Measurements from ENCODE around the gene UBR4. TPM values are rescaled to one million over a fixed set of nuclear protein-coding genes. Genes with fewer than 3 reads are reported as not detected.

The UBR4 gene
- total RNA-seq, 2 experiments from 2014 or later = 116 to 125 TPM

GRCh38 chr1:19061343-19061742 is 148.7 kb downstream of the UBR4 start:
- Histone ChIP-seq H3K27me3 (ENCODE audit: control insufficient read depth in 1 of 2, insufficient read depth in 2 of 2, low read length in 2 of 2) (peaks cover 0 to 8% of the 10 kb centered on the region in 2 experiments), H3K36me3 (ENCODE audit: insufficient read depth, low read length) (no peaks in the 10 kb centered on the region), H3K4me3 (ENCODE audit: low read length) (no peak overlapping the region), H3K9me3 (ENCODE audit: control insufficient read depth in 1 of 2, insufficient read depth in 1 of 2, low read length in 2 of 2) (peaks cover 0 to 11% of the 10 kb centered on the region in 2 experiments), H3K4me1 (ENCODE audit: insufficient read depth, low read length) (peaks cover 9% of the 10 kb centered on the region), H3K27ac (ENCODE audit: low read depth in 1 of 2, low read length in 2 of 2) (no peak overlapping the region)
- H3K9me3 Mint-ChIP-seq = peaks cover 3% of the 10 kb centered on the region
- H3K4me3 Mint-ChIP-seq = no peak overlapping the region
- ATAC-seq (ENCODE audit: poor library complexity) = no peak
- peaks cover 10% of the 10 kb centered on the region for H3K4me1 Mint-ChIP-seq (ENCODE audit: low read depth)
- TF ChIP-seq, protein P1, sequence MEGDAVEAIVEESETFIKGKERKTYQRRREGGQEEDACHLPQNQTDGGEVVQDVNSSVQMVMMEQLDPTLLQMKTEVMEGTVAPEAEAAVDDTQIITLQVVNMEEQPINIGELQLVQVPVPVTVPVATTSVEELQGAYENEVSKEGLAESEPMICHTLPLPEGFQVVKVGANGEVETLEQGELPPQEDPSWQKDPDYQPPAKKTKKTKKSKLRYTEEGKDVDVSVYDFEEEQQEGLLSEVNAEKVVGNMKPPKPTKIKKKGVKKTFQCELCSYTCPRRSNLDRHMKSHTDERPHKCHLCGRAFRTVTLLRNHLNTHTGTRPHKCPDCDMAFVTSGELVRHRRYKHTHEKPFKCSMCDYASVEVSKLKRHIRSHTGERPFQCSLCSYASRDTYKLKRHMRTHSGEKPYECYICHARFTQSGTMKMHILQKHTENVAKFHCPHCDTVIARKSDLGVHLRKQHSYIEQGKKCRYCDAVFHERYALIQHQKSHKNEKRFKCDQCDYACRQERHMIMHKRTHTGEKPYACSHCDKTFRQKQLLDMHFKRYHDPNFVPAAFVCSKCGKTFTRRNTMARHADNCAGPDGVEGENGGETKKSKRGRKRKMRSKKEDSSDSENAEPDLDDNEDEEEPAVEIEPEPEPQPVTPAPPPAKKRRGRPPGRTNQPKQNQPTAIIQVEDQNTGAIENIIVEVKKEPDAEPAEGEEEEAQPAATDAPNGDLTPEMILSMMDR (IDR thresholded peaks at IDR 0.05) = no peak
- CTCF ChIA-PET = no interaction called here
- POLR2A ChIA-PET = no interaction called here
- H3K27me3 Mint-ChIP-seq = peaks cover 10% of the 10 kb centered on the region
- DNase-seq = no peak
- H3K27ac Mint-ChIP-seq = peak overlapping the region; percentile 85
- no peaks in the 10 kb centered on the region for H3K36me3 Mint-ChIP-seq (ENCODE audit: low read depth)
- intact Hi-C loops (cut with DNase I, micrococcal nuclease) = no loop called here

DNA sequence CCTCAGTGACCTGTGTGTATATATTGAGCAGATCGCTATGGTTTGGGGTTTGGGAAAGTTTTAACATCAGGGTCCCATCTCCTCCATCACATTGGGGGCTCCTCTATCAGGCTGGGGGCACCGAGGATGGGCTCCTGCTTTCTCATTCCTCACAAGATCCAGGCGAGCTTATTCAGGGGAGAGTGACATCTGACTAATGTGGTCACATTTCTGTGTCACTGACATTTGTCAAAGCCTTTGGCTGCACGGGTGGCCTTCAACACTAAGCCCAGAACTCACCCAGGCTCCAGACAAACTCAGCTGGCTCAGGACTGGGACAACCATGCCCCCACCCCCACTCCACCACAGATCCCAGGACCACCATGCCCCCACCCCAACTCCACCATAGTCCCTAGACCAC is 150.3 kb downstream of the UBR4 start:
- TF ChIP-seq, protein P1 (IDR thresholded peaks at IDR 0.05) = no peak
- peaks cover 3% of the 10 kb centered on the region for H3K9me3 Mint-ChIP-seq
- H3K27ac ChIP-seq (ENCODE audit: low read depth in 1 of 2, low read length in 2 of 2) = no peak overlapping the region
- no peak for ATAC-seq (ENCODE audit: poor library complexity)
- no peaks in the 10 kb centered on the region for H3K36me3 ChIP-seq (ENCODE audit: insufficient read depth, low read length)
- no peak overlapping the region for H3K4me3 Mint-ChIP-seq
- peaks cover 0 to 11% of the 10 kb centered on the region in 2 experiments for H3K9me3 ChIP-seq (ENCODE audit: control insufficient read depth in 1 of 2, insufficient read depth in 1 of 2, low read length in 2 of 2)
- ChIA-PET CTCF (no interaction called here), POLR2A (interaction anchor here (1.4 kb wide), 1 partner anchor 15 kb away, joined by 3 read pairs; no protein-coding TSS in a partner anchor)
- H3K4me1 ChIP-seq (ENCODE audit: insufficient read depth, low read length) = peaks cover 10% of the 10 kb centered on the region
- H3K27me3 ChIP-seq (ENCODE audit: control insufficient read depth in 1 of 2, insufficient read depth in 2 of 2, low read length in 2 of 2) = peaks cover 12 to 14% of the 10 kb centered on the region in 2 experiments
- no peak for DNase-seq
- H3K4me1 Mint-ChIP-seq (ENCODE audit: low read depth) = peaks cover 24% of the 10 kb centered on the region
- no peak overlapping the region for H3K4me3 ChIP-seq (ENCODE audit: low read length)
- H3K27ac Mint-ChIP-seq = no peak overlapping the region
- intact Hi-C loops (cut with DNase I, micrococcal nuclease) = no loop called here
- peaks cover 26% of the 10 kb centered on the region for H3K27me3 Mint-ChIP-seq
- H3K36me3 Mint-ChIP-seq (ENCODE audit: low read depth) = no peaks in the 10 kb centered on the region

- no peaks in the 10 kb centered on the region for H3K36me3 ChIP-seq (ENCODE audit: insufficient read depth, low read length)
- TF ChIP-seq, protein P1 (IDR thresholded peaks at IDR 0.05) = no peak
- ATAC-seq (ENCODE audit: poor library complexity) (no peak), DNase-seq (no peak)
- H3K27ac ChIP-seq (ENCODE audit: low read depth in 1 of 2, low read length in 2 of 2) = no peak overlapping the region
- POLR2A ChIA-PET = no interaction called here
- H3K9me3 ChIP-seq (ENCODE audit: control insufficient read depth in 1 of 2, insufficient read depth in 1 of 2, low read length in 2 of 2) = peaks cover 0 to 11% of the 10 kb centered on the region in 2 experiments
- Mint-ChIP-seq H3K4me3 (no peak overlapping the region), H3K4me1 (ENCODE audit: low read depth) (peaks cover 25% of the 10 kb centered on the region), H3K27ac (no peak overlapping the region), H3K27me3 (peaks cover 29% of the 10 kb centered on the region), H3K36me3 (ENCODE audit: low read depth) (no peaks in the 10 kb centered on the region), H3K9me3 (peaks cover 3% of the 10 kb centered on the region)
- CTCF ChIA-PET = no interaction called here
- H3K4me3 ChIP-seq (ENCODE audit: low read length) = no peak overlapping the region
- peaks cover 21 to 24% of the 10 kb centered on the region in 2 experiments for H3K27me3 ChIP-seq (ENCODE audit: control insufficient read depth in 1 of 2, insufficient read depth in 2 of 2, low read length in 2 of 2)
- peaks cover 15% of the 10 kb centered on the region for H3K4me1 ChIP-seq (ENCODE audit: insufficient read depth, low read length)
- intact Hi-C loops (cut with DNase I, micrococcal nuclease) = no loop called here
Observed at GRCh38 chr1:19058476-19058797, 151.6 kb downstream of the UBR4 start.

Measured in CD4-positive, alpha-beta T cell (primary cell).